HG03064 (cell line): ENCODE measurements around the gene PSMC5.
"Not testable (repeated sequence)": the region's sequence is repeated elsewhere in the genome, so short reads cannot be mapped to it uniquely, and the experiment has no call there.

Source experiments
- ATAC-seq: cut with Tn5 transposase; IDR thresholded peaks from one replicate; pipeline ENCODE4 v1.9.1; 2021; ENCODE audit warnings: low read depth; ENCODE audit not compliant: unreplicated experiment

Gene PSMC5

DNA sequence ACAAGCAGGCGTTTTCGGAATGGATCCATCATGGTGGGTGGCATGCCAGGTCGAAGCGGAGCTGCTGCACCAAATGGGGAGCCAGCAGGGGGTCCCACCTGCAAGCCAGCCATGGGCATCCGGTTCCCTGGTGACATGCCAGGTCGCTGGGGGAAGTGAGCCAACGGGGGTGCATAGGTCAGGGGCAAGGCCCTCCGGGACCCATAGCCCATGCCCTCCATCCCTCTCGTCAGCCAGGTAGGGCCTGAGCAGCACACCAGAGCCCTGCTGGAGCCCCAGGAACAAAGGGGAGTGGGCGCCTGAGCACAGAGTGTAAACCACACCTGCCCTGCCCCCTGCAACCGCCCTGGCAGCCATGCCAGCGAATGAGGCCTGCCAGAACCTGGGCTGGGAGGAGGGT lies 10.2 kb downstream of the PSMC5 start:
- ATAC-seq = no peak

GRCh38 chr17:63837962-63838600 lies 10.8 kb downstream of the PSMC5 start:
- ATAC-seq = no peak

- ATAC-seq = no peak
Observed at GRCh38 chr17:63838631-63839171, 11.5 kb downstream of the PSMC5 start.

- no peak for ATAC-seq
Observed at GRCh38 chr17:63840591-63841349, 13.5 kb downstream of the PSMC5 start.

DNA sequence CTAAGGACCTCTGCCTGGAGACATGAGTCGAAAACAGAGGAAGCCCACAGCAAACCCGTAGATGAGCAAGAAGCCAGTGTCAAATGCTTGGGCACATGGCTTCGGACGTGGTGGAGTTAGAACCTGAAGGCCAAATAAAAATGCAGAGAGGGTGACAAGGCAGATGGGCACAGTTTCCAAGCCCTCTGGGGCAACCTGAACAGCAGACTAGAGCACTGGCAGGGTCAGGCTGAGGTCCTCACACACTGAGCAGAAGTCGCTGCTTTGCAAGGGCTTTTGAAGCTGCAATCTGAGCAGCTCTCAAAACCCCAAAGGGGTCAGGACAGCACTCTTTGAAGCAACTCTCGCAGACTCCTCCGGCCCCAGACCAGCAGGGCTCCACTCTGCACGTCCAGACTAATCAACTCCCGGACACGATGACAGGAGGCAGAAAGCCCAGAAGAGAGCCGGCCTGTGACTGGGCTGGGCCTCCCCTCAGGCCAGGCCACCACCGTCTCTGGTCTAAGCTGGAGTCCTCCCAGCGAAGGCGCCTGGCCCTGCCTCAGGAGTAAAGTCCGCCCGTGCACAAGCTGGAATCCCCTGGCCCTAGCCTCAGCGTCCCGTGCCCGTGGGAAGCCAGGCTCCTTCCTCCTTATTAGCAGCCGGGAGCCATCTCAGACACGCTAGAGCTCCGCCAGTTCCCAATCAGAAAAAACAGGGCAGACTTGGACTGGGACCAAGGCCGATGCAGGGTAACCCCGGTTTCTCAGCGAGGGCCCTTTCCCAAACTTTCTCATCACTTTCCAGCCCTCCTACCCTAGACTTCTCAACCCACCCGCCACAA lies 14.3 kb downstream of the PSMC5 start:
- no peak for ATAC-seq

GRCh38 chr17:63842173-63842539 lies 14.9 kb downstream of the PSMC5 start:
- peak; percentile 1 for ATAC-seq

GRCh38 chr17:63842540-63843386 lies 15.5 kb downstream of the PSMC5 start, which contains the start of gene SMARCD2:
Gene SMARCD2, minus strand, starts transcription at chr17:63842685. Its CDS starts 11 bp downstream, at chr17:63842674.
- peak; percentile 63 for ATAC-seq

DNA sequence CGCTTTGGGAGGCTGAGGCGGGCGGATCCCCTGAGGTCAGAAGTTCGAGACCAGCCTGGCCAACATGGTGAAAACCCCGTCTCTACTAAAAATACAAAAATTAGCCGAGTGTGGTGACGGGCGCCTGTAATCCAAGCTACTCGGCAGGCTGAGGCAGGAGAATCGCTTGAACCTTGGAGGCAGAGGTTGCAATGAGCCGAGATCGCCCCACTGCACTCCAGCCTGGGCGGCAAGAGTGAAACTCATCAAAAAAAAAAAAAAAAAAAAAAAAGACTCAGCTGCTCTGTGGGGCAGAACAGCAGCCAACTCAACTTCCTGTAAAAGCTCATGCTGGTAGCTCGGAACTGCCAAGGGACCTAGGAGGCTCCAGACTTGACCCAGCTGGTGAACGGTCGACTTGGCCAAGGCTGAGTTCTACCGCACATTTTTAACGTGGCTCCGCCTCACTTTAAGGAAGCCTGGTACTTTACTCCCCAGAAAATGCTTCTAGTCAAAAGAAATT lies 16.2 kb downstream of the PSMC5 start:
- not testable (repeated sequence) for ATAC-seq

GRCh38 chr17:63843910-63844677 lies 16.9 kb downstream of the PSMC5 start:
- ATAC-seq = no peak

DNA sequence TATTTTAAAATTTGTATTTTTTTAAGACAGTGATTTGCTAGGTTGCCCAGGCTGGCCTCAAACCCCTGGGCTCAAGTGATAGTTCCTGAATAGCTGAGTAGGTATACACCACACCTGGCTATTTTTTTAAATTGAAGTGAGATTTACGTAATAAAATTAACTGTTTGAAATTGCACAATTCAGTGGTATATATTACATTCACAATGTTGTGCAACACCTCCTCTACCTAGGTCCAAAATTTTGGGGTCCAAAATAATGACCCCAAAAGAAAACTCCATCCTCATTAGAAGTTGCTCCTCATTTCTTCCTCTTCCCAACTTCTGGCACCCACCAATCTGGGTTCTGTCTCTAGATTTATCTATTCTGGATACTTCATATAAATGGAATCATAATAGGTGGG lies 18.3 kb downstream of the PSMC5 start:
- ATAC-seq = no peak

- no peak for ATAC-seq
Observed at GRCh38 chr17:63847525-63848249, 20.5 kb downstream of the PSMC5 start.

DNA sequence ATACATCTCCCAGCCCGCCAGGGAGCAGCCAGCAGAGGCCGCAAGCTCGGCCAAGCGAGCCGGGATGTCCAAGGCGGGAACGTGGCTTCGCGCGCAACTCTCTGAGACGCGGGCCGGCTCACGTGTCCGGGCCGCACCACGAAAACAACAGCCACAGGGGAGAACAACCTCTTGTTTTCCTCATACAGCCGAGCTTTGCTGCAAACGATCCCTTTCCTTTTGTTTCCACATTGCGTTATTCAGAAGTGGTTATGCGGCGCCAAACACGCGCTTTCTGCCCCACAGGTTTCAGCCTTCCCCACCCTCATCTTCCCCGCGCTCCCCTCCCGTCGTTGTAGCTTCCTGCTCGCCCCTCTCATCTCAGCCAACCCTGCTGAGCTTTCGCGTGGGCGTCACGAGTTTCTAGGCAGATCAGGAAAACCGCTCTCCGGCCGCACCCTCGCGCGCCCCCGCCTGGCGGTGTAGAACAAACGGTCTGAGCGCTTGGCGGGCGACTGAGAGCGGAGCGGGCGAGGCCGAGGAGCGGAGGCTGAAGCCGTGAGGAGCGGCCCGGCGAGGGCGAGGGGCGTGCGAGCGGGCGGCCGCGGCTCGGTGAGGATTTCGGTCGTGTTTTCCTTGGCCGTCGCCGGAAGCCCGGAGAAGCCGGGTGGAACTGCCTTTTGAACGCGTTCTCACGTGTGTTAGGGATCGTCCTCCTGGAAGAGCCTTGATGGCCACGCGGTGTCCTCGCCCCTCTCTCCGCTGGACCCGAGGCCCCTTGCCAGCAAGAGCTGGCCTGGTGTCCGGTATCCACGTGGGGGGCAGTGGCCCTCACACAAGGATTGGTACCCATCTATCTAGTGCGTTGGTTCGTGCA lies 21.8 kb downstream of the PSMC5 start:
- ATAC-seq = no peak

GRCh38 chr17:63850401-63850800 lies 23.2 kb downstream of the PSMC5 start:
- no peak for ATAC-seq

DNA sequence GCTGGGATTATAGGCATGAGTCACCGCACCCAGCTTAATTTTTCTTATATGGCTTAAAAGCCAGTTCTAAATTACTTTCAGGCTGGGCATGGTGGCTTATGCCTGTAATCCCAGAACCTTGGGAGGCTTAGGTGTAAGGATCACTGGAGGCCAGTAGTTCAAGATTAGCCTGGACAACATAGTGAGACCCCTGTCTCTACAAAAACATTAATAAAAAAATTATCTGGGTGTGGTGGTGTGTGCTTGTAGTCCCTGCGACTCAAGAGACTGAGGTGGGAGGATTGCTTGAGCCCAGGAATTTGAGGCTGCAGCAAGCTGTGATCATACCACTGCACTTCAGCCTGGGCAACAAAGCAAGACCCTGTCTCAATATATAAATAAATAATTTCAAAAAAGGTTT lies 26.0 kb downstream of the PSMC5 start:
- ATAC-seq = no peak

DNA sequence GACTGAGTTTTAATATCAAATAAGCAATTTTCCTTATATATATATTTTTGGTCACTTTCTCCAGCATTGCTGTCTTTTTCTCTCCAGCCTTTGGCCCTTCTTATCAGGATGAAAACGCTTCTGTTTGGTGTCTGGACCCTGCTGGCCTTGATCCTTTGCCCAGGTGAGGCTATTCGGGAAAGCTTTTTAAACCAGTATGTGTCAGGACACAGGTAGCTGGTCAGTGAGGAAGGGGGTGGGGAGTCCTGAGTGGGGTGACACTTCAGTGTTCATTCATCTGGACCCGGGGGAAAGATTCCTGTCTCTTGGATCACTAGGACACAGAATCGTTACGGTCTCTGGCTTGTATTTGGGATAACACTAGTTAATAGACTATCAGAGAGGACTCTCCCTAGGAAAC lies 27.5 kb downstream of the PSMC5 start:
- ATAC-seq = no peak

DNA sequence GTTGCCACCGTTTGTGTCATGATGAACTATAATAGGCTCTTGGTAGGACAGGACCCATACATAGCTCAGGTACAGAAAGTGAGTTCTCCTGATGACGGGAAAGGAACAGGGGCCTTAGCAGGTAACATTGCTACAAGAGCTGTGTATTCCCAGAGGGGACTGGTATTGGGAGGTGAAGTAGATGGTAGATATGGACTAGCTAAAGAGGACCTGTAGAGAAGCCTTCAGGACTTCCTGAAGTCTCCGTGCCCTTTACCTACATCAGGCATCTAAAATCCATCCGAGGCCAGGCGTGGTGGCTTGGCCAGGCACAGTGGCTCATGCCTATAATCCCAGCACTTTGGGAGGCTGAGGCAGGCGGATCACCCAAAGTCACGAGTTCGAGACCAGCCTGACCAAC lies 28.0 kb downstream of the PSMC5 start:
- ATAC-seq = no peak

GRCh38 chr17:63856425-63856824 lies 29.2 kb downstream of the PSMC5 start:
- ATAC-seq = not testable (repeated sequence)

DNA sequence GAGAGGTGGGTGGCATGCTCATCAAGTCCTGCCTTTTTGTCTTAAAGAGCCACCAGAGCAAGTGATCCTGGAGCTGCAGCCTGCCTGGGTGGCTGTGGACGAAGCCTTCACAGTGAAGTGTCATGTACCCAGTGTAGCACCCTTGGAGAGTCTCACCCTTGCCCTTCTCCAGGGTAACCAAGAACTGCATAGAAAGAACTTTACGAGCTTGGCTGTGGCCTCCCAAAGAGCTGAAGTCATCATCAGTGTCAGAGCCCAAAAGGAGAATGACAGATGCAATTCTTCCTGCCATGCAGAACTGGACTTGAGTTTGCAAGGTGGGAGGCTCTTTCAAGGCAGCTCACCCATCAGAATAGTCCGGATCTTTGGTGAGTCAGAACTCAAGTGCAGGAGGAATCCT lies 32.0 kb downstream of the PSMC5 start:
- no peak for ATAC-seq
